Measurements from ENCODE around the gene GPC6.
A peak's percentile ranks its signal among the peaks of the same experiment; 100 is the strongest.

Gene GPC6

GRCh38 chr13:93437081-93437480 is 210.5 kb downstream of the GPC6 start:
- H3K4me3 ChIP-seq (ENCODE audit: low read length, poor library complexity, severe bottlenecking): no peak overlapping the region
- no peaks in the 10 kb centered on the region for H3K9me3 ChIP-seq (ENCODE audit: insufficient read depth, low read depth, low read length)
- no peaks in the 10 kb centered on the region for H3F3A ChIP-seq (ENCODE audit: low read depth)
- no peaks in the 10 kb centered on the region for H3K27me3 ChIP-seq (ENCODE audit: insufficient read depth, low read length, poor library complexity, severe bottlenecking)
- H3K9ac ChIP-seq (ENCODE audit: low read depth, low read length, poor library complexity, severe bottlenecking): no peak overlapping the region
- TF ChIP-seq CTCF (conservative IDR thresholded peaks at IDR 0.05; ENCODE audit: low read length) (no peak), EZH2phosphoT487 (IDR thresholded peaks at IDR 0.05; ENCODE audit: borderline replicate concordance) (no peak)
- H3K4me1 ChIP-seq (ENCODE audit: insufficient read depth, low read length, poor library complexity, severe bottlenecking): no peaks in the 10 kb centered on the region
- 0 out of 2 replicates have a peak overlapping the region, but pooled peaks have one; percentile 23 for H2AFZ ChIP-seq (ENCODE audit: low read length)
- no peaks in the 10 kb centered on the region for H3K36me3 ChIP-seq (ENCODE audit: insufficient read depth, low read length)
- no peaks in the 10 kb centered on the region for H3K9me2 ChIP-seq (replicated peaks; ENCODE audit: low read depth, low read length)
- no peaks in the 10 kb centered on the region for H4K20me1 ChIP-seq (ENCODE audit: insufficient read depth, low read length, poor library complexity, severe bottlenecking)
- no peak overlapping the region for H3K4me2 ChIP-seq (ENCODE audit: low read depth, low read length, poor library complexity, severe bottlenecking)
- no peaks in the 10 kb centered on the region for H3K79me2 ChIP-seq (ENCODE audit: insufficient read depth, low read length)

GRCh38 chr13:93446238-93446637 is 219.6 kb downstream of the GPC6 start:
- Histone ChIP-seq H3K9ac (ENCODE audit: low read depth, low read length, poor library complexity, severe bottlenecking) (no peak overlapping the region), H3K36me3 (ENCODE audit: insufficient read depth, low read length) (no peaks in the 10 kb centered on the region), H3K9me3 (ENCODE audit: insufficient read depth, low read depth, low read length) (no peaks in the 10 kb centered on the region), H3K9me2 (replicated peaks; ENCODE audit: low read depth, low read length) (no peaks in the 10 kb centered on the region), H3K79me2 (ENCODE audit: insufficient read depth, low read length) (no peaks in the 10 kb centered on the region), H3K4me1 (ENCODE audit: insufficient read depth, low read length, poor library complexity, severe bottlenecking) (no peaks in the 10 kb centered on the region), H3F3A (ENCODE audit: low read depth) (no peaks in the 10 kb centered on the region), H2AFZ (ENCODE audit: low read length) (no peak overlapping the region), H3K27me3 (ENCODE audit: insufficient read depth, low read length, poor library complexity, severe bottlenecking) (no peaks in the 10 kb centered on the region), H4K20me1 (ENCODE audit: insufficient read depth, low read length, poor library complexity, severe bottlenecking) (no peaks in the 10 kb centered on the region), H3K4me2 (ENCODE audit: low read depth, low read length, poor library complexity, severe bottlenecking) (no peak overlapping the region), H3K4me3 (ENCODE audit: low read length, poor library complexity, severe bottlenecking) (no peak overlapping the region)
- no peak for TF ChIP-seq EZH2phosphoT487 (IDR thresholded peaks at IDR 0.05; ENCODE audit: borderline replicate concordance)
- TF ChIP-seq CTCF (conservative IDR thresholded peaks at IDR 0.05; ENCODE audit: low read length): no peak

- TF ChIP-seq EZH2phosphoT487 (IDR thresholded peaks at IDR 0.05; ENCODE audit: borderline replicate concordance) (no peak), CTCF (conservative IDR thresholded peaks at IDR 0.05; ENCODE audit: low read length) (no peak)
- Histone ChIP-seq H3K27me3 (ENCODE audit: insufficient read depth, low read length, poor library complexity, severe bottlenecking) (no peaks in the 10 kb centered on the region), H2AFZ (ENCODE audit: low read length) (no peak overlapping the region; the same call in 1 of the 2 replicates), H3K9ac (ENCODE audit: low read depth, low read length, poor library complexity, severe bottlenecking) (no peak overlapping the region), H3K4me1 (ENCODE audit: insufficient read depth, low read length, poor library complexity, severe bottlenecking) (no peaks in the 10 kb centered on the region), H3K36me3 (ENCODE audit: insufficient read depth, low read length) (no peaks in the 10 kb centered on the region), H3K9me2 (replicated peaks; ENCODE audit: low read depth, low read length) (no peaks in the 10 kb centered on the region), H3F3A (ENCODE audit: low read depth) (peaks cover under 1% of the 10 kb centered on the region; the same call in 1 of the 2 replicates), H4K20me1 (ENCODE audit: insufficient read depth, low read length, poor library complexity, severe bottlenecking) (no peaks in the 10 kb centered on the region), H3K9me3 (ENCODE audit: insufficient read depth, low read depth, low read length) (no peaks in the 10 kb centered on the region), H3K4me3 (ENCODE audit: low read length, poor library complexity, severe bottlenecking) (no peak overlapping the region), H3K79me2 (ENCODE audit: insufficient read depth, low read length) (no peaks in the 10 kb centered on the region), H3K4me2 (ENCODE audit: low read depth, low read length, poor library complexity, severe bottlenecking) (no peak overlapping the region)
These were observed 223.6 kb downstream of the GPC6 start for GRCh38 chr13:93450191-93450621.
